ENCODE data around the gene TRIM4.
"Not testable (repeated sequence)": the region's sequence is repeated elsewhere in the genome, so short reads cannot be mapped to it uniquely, and the experiment has no call there.

TRIM4 gene

GRCh38 chr7:99938296-99938695, 19.0 kb upstream of the TRIM4 start:
- Histone ChIP-seq H3K36me3 (ENCODE audit: control insufficient read depth in 2 of 2, insufficient read depth in 1 of 2, low read length in 2 of 2) (no peaks in the 10 kb centered on the region), H3K9me3 (ENCODE audit: control insufficient read depth, insufficient read depth, low read depth, low read length) (no peaks in the 10 kb centered on the region), H3K4me3 (ENCODE audit: low read depth, low read length) (no peak overlapping the region), H3K27ac (ENCODE audit: extremely low read depth, low read depth, low read length) (no peak overlapping the region), H3K4me1 (ENCODE audit: control insufficient read depth, insufficient read depth, low read length) (no peaks in the 10 kb centered on the region)
- POLR2A ChIA-PET: interaction anchor here (0.5 to 0.6 kb wide), 2 partner anchors 17 to 491 kb away, joined by 3 to 4 read pairs; no protein-coding TSS in a partner anchor
- TF ChIP-seq SETDB1 (IDR thresholded peaks at IDR 0.05; ENCODE audit: insufficient read length, low read length) (peak; percentile 71), RBAK (tag by site-specific recombination; IDR thresholded peaks at IDR 0.05) (no peak), ZNF248 (tag by site-specific recombination; IDR thresholded peaks at IDR 0.05) (no peak), ZNF555 (tag by site-specific recombination; conservative IDR thresholded peaks at IDR 0.05) (no peak)
- CTCF ChIA-PET: interaction anchor here (0.5 to 1.2 kb wide), 3 partner anchors 11 to 262 kb away, joined by 3 to 4 read pairs (median 3); no protein-coding TSS in a partner anchor

- H3K4me3 ChIP-seq (ENCODE audit: low read depth, low read length); H3K4me1 ChIP-seq (ENCODE audit: control insufficient read depth, insufficient read depth, low read length); H3K9me3 ChIP-seq (ENCODE audit: control insufficient read depth, insufficient read depth, low read depth, low read length); H3K27ac ChIP-seq (ENCODE audit: extremely low read depth, low read depth, low read length); POLR2A ChIA-PET; H3K36me3 ChIP-seq (ENCODE audit: control insufficient read depth in 2 of 2, insufficient read depth in 1 of 2, low read length in 2 of 2): not testable (repeated sequence)
- CTCF ChIA-PET: interaction anchor here (1.0 kb wide), 1 partner anchor 22 kb away, joined by 6 read pairs; no protein-coding TSS in a partner anchor
These were observed 15.7 kb upstream of the TRIM4 start for GRCh38 chr7:99935009-99935408.

GRCh38 chr7:99930376-99930775, 11.0 kb upstream of the TRIM4 start:
- H3K27ac ChIP-seq (ENCODE audit: extremely low read depth, low read depth, low read length): no peak overlapping the region
- H3K4me3 ChIP-seq (ENCODE audit: low read depth, low read length): no peak overlapping the region
- H3K36me3 ChIP-seq (ENCODE audit: control insufficient read depth in 2 of 2, insufficient read depth in 1 of 2, low read length in 2 of 2): no peaks in the 10 kb centered on the region
- H3K9me3 ChIP-seq (ENCODE audit: control insufficient read depth, insufficient read depth, low read depth, low read length): no peaks in the 10 kb centered on the region
- ChIA-PET CTCF (interaction anchor here (0.6 to 1.4 kb wide), 4 partner anchors 9 to 59 kb away, joined by 3 to 5 read pairs (median 4); no protein-coding TSS in a partner anchor), POLR2A (no interaction called here)
- H3K4me1 ChIP-seq (ENCODE audit: control insufficient read depth, insufficient read depth, low read length): no peaks in the 10 kb centered on the region
- TF ChIP-seq, protein P1, sequence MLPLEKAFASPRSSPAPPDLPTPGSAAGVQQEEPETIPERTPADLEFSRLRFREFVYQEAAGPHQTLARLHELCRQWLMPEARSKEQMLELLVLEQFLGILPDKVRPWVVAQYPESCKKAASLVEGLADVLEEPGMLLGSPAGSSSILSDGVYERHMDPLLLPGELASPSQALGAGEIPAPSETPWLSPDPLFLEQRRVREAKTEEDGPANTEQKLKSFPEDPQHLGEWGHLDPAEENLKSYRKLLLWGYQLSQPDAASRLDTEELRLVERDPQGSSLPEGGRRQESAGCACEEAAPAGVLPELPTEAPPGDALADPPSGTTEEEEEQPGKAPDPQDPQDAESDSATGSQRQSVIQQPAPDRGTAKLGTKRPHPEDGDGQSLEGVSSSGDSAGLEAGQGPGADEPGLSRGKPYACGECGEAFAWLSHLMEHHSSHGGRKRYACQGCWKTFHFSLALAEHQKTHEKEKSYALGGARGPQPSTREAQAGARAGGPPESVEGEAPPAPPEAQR (tag by site-specific recombination; IDR thresholded peaks at IDR 0.05): no peak
- no peak for TF ChIP-seq KLF1 (tag by site-specific recombination; IDR thresholded peaks at IDR 0.05)
- TF ChIP-seq GLI4 (tag by site-specific recombination; IDR thresholded peaks at IDR 0.05): no peak
- TF ChIP-seq ZNF548 (tag by site-specific recombination; IDR thresholded peaks at IDR 0.05): no peak
- TF ChIP-seq ZNF777 (tag by site-specific recombination; IDR thresholded peaks at IDR 0.05; ENCODE audit: borderline replicate concordance): no peak
- no peak for TF ChIP-seq ZNF837 (tag by site-specific recombination; IDR thresholded peaks at IDR 0.05)
- TF ChIP-seq, protein P2, sequence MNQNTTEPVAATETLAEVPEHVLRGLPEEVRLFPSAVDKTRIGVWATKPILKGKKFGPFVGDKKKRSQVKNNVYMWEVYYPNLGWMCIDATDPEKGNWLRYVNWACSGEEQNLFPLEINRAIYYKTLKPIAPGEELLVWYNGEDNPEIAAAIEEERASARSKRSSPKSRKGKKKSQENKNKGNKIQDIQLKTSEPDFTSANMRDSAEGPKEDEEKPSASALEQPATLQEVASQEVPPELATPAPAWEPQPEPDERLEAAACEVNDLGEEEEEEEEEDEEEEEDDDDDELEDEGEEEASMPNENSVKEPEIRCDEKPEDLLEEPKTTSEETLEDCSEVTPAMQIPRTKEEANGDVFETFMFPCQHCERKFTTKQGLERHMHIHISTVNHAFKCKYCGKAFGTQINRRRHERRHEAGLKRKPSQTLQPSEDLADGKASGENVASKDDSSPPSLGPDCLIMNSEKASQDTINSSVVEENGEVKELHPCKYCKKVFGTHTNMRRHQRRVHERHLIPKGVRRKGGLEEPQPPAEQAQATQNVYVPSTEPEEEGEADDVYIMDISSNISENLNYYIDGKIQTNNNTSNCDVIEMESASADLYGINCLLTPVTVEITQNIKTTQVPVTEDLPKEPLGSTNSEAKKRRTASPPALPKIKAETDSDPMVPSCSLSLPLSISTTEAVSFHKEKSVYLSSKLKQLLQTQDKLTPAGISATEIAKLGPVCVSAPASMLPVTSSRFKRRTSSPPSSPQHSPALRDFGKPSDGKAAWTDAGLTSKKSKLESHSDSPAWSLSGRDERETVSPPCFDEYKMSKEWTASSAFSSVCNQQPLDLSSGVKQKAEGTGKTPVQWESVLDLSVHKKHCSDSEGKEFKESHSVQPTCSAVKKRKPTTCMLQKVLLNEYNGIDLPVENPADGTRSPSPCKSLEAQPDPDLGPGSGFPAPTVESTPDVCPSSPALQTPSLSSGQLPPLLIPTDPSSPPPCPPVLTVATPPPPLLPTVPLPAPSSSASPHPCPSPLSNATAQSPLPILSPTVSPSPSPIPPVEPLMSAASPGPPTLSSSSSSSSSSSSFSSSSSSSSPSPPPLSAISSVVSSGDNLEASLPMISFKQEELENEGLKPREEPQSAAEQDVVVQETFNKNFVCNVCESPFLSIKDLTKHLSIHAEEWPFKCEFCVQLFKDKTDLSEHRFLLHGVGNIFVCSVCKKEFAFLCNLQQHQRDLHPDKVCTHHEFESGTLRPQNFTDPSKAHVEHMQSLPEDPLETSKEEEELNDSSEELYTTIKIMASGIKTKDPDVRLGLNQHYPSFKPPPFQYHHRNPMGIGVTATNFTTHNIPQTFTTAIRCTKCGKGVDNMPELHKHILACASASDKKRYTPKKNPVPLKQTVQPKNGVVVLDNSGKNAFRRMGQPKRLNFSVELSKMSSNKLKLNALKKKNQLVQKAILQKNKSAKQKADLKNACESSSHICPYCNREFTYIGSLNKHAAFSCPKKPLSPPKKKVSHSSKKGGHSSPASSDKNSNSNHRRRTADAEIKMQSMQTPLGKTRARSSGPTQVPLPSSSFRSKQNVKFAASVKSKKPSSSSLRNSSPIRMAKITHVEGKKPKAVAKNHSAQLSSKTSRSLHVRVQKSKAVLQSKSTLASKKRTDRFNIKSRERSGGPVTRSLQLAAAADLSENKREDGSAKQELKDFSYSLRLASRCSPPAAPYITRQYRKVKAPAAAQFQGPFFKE (tag by site-specific recombination; IDR thresholded peaks at IDR 0.05; ENCODE audit: borderline replicate concordance): no peak
- TF ChIP-seq, protein P3, sequence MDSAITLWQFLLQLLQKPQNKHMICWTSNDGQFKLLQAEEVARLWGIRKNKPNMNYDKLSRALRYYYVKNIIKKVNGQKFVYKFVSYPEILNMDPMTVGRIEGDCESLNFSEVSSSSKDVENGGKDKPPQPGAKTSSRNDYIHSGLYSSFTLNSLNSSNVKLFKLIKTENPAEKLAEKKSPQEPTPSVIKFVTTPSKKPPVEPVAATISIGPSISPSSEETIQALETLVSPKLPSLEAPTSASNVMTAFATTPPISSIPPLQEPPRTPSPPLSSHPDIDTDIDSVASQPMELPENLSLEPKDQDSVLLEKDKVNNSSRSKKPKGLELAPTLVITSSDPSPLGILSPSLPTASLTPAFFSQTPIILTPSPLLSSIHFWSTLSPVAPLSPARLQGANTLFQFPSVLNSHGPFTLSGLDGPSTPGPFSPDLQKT (IDR thresholded peaks at IDR 0.05; ENCODE audit: borderline replicate concordance, low read depth, low read length): no peak
- no peak for TF ChIP-seq ZNF391 (tag by site-specific recombination; IDR thresholded peaks at IDR 0.05; ENCODE audit: borderline replicate concordance, low read depth)
- TF ChIP-seq ZNF692 (tag by site-specific recombination; IDR thresholded peaks at IDR 0.05): no peak
- no peak for TF ChIP-seq ZNF600 (tag by site-specific recombination; IDR thresholded peaks at IDR 0.05)
- no peak for TF ChIP-seq ZNF202 (tag by site-specific recombination; IDR thresholded peaks at IDR 0.05; ENCODE audit: borderline replicate concordance)
- no peak for TF ChIP-seq ZNF596 (tag by site-specific recombination; IDR thresholded peaks at IDR 0.05)
- TF ChIP-seq PATZ1 (tag by site-specific recombination; IDR thresholded peaks at IDR 0.05): no peak
- no peak for TF ChIP-seq ZNF626 (tag by site-specific recombination; IDR thresholded peaks at IDR 0.05)
